HEK293 (cell line): Measurements from ENCODE around the gene USHBP1.

Experiments
- GLI2 ChIP-seq: fragments of 450-650 bp; formaldehyde crosslinking; IDR thresholded peaks from 2 replicates; pipeline ENCODE4; 2017; ENCODE audit warnings: missing biosample characterization, missing genetic modification characterization, low read depth, borderline replicate concordance
- GLIS2 ChIP-seq: fragments of 450-650 bp; formaldehyde crosslinking; IDR thresholded peaks from 2 replicates; pipeline ENCODE4 v1.5.1; 2016; ENCODE audit warnings: missing biosample characterization, missing genetic modification characterization
- HIC1 ChIP-seq: fragments of 450-650 bp; formaldehyde crosslinking; IDR thresholded peaks from 2 replicates; pipeline ENCODE4 v1.5.1; 2016; ENCODE audit warnings: missing biosample characterization, missing genetic modification characterization
- PRDM2 ChIP-seq: fragments of 450-650 bp; formaldehyde crosslinking; IDR thresholded peaks from 2 replicates; pipeline ENCODE4 v1.5.1; 2016; ENCODE audit warnings: missing biosample characterization, missing genetic modification characterization, borderline replicate concordance
- ZBTB11 ChIP-seq: fragments of 450-650 bp; formaldehyde crosslinking; conservative IDR thresholded peaks from 2 replicates; pipeline ENCODE4 v1.5.1; 2016; ENCODE audit warnings: low read depth, missing biosample characterization, missing genetic modification characterization
- ZBTB7A ChIP-seq: fragments of 450-650 bp; formaldehyde crosslinking; IDR thresholded peaks from 2 replicates; pipeline ENCODE4 v1.5.1; 2016; ENCODE audit warnings: low read depth, missing biosample characterization, missing genetic modification characterization
- ZFP69B ChIP-seq: fragments of 450-650 bp; formaldehyde crosslinking; IDR thresholded peaks from 2 replicates; pipeline ENCODE4 v1.5.1; 2016; ENCODE audit warnings: missing biosample characterization, missing genetic modification characterization
- ZNF174 ChIP-seq: fragments of 450-650 bp; formaldehyde crosslinking; IDR thresholded peaks from 2 replicates; pipeline ENCODE4 v1.5.0; 2017; ENCODE audit warnings: missing biosample characterization, mild to moderate bottlenecking, missing genetic modification characterization
- ZNF2 ChIP-seq: fragments of 450-650 bp; formaldehyde crosslinking; IDR thresholded peaks from 2 replicates; pipeline ENCODE4 v1.5.1; 2016; ENCODE audit warnings: missing biosample characterization, missing genetic modification characterization
- ZNF221 ChIP-seq: fragments of 450-650 bp; formaldehyde crosslinking; IDR thresholded peaks from 2 replicates; pipeline ENCODE4 v1.5.1; 2017; ENCODE audit warnings: missing biosample characterization, missing genetic modification characterization, borderline replicate concordance
- ZNF223 ChIP-seq: fragments of 450-650 bp; formaldehyde crosslinking; IDR thresholded peaks from 2 replicates; pipeline ENCODE4 v1.5.1; 2016; ENCODE audit warnings: missing biosample characterization, missing genetic modification characterization
- ZNF362 ChIP-seq: fragments of 450-650 bp; formaldehyde crosslinking; IDR thresholded peaks from 2 replicates; pipeline ENCODE4 v1.5.1; 2016; ENCODE audit warnings: missing biosample characterization, missing genetic modification characterization
- ZNF394 ChIP-seq: fragments of 450-650 bp; formaldehyde crosslinking; IDR thresholded peaks from 2 replicates; pipeline ENCODE4 v1.5.1; 2016; ENCODE audit warnings: missing biosample characterization, missing genetic modification characterization, mild to moderate bottlenecking, moderate library complexity, borderline replicate concordance
- ZNF792 ChIP-seq: fragments of 450-650 bp; formaldehyde crosslinking; IDR thresholded peaks from 2 replicates; pipeline ENCODE4 v1.5.1; 2016; ENCODE audit warnings: missing biosample characterization, missing genetic modification characterization
- ZNF830 ChIP-seq: fragments of 450-650 bp; IDR thresholded peaks from 2 replicates; pipeline ENCODE4 v1.5.0; 2018; ENCODE audit warnings: missing biosample characterization, missing genetic modification characterization, low read depth, mild to moderate bottlenecking, moderate library complexity
- ZXDB ChIP-seq: fragments of 450-650 bp; formaldehyde crosslinking; IDR thresholded peaks from 2 replicates; pipeline ENCODE4 v1.5.1; 2016; ENCODE audit warnings: missing biosample characterization, missing genetic modification characterization

Gene USHBP1

GRCh38 chr19:17243830-17244617 lies 20.5 kb downstream of the USHBP1 start (continued):
- no peak for TF ChIP-seq ZBTB7A (tag by site-specific recombination)
- no peak for TF ChIP-seq ZNF394
- no peak for TF ChIP-seq GLI2
- no peak for TF ChIP-seq ZNF2 (tag by site-specific recombination)
- no peak for TF ChIP-seq ZXDB
- no peak for TF ChIP-seq ZNF223
- no peak for TF ChIP-seq PRDM2 (tag by site-specific recombination)
- peak; percentile 18; the same call in 1 of the 2 replicates for TF ChIP-seq GLIS2 (tag by site-specific recombination)
- no peak for TF ChIP-seq ZNF792
- TF ChIP-seq ZNF221 (tag by site-specific recombination): no peak
- TF ChIP-seq ZNF174 (tag by site-specific recombination): no peak
- no peak for TF ChIP-seq ZNF362 (tag by site-specific recombination)
- no peak for TF ChIP-seq ZNF830 (tag by site-specific recombination)
- 0 out of 2 replicates have a peak, but pooled peaks have one; percentile 42 for TF ChIP-seq HIC1 (tag by site-specific recombination)
- TF ChIP-seq ZFP69B (tag by site-specific recombination): no peak
- peak; percentile 47; the same call in 1 of the 2 replicates for TF ChIP-seq ZBTB11 (tag by site-specific recombination)
